Measurements from ENCODE around the gene OTULIN. TPM values are rescaled to one million over a fixed set of nuclear protein-coding genes. Genes with fewer than 3 reads are reported as not detected.
A peak's percentile ranks its signal among the peaks of the same experiment; 100 is the strongest.

Gene OTULIN
- total RNA-seq, 2 donors from 2014 or later: 59.4 to 60.2 TPM

GRCh38 chr5:14739538-14739937 lies 75.0 kb downstream of the OTULIN start:
- Mint-ChIP-seq H3K36me3 (peaks cover 5 to 16% of the 10 kb centered on the region in 2 donors), H3K27ac (no peak overlapping the region), H3K9me3 (no peaks in the 10 kb centered on the region)
- DNase-seq (ENCODE audit: low spot score in 2 of 2) (no peak), ATAC-seq (no peak)

GRCh38 chr5:14739981-14740380 lies 75.5 kb downstream of the OTULIN start:
- H3K27ac Mint-ChIP-seq: no peak overlapping the region
- no peak for ATAC-seq
- no peak for DNase-seq (ENCODE audit: low spot score in 2 of 2)
- H3K36me3 Mint-ChIP-seq: peaks cover 4 to 16% of the 10 kb centered on the region in 2 donors
- H3K9me3 Mint-ChIP-seq: no peaks in the 10 kb centered on the region

- ATAC-seq: no peak
- Mint-ChIP-seq H3K9me3 (no peaks in the 10 kb centered on the region), H3K27ac (no peak overlapping the region), H3K36me3 (peaks cover 4 to 16% of the 10 kb centered on the region in 2 donors)
- DNase-seq (ENCODE audit: low spot score in 2 of 2): no peak
Observed at GRCh38 chr5:14741131-14741530, 76.6 kb downstream of the OTULIN start.

- Mint-ChIP-seq H3K36me3 (peaks cover 0 to 16% of the 10 kb centered on the region in 2 donors), H3K9me3 (no peaks in the 10 kb centered on the region), H3K27ac (peak overlapping the region; percentile 23 to 72)
- ATAC-seq (peak; percentile 22 to 55), DNase-seq (ENCODE audit: low spot score in 2 of 2) (no peak)
Observed at GRCh38 chr5:14741801-14742440, 77.4 kb downstream of the OTULIN start.

GRCh38 chr5:14742498-14742897 lies 78.0 kb downstream of the OTULIN start:
- DNase-seq (ENCODE audit: low spot score in 2 of 2) (no peak), ATAC-seq (no peak)
- peak overlapping the region; percentile 23 to 72 for H3K27ac Mint-ChIP-seq
- H3K9me3 Mint-ChIP-seq: no peaks in the 10 kb centered on the region
- H3K36me3 Mint-ChIP-seq: peaks cover 0 to 16% of the 10 kb centered on the region in 2 donors

GRCh38 chr5:14743601-14744295 lies 79.2 kb downstream of the OTULIN start:
- H3K9me3 Mint-ChIP-seq: no peaks in the 10 kb centered on the region

GRCh38 chr5:14744296-14745187 lies 80.0 kb downstream of the OTULIN start:
- no peaks in the 10 kb centered on the region for H3K9me3 Mint-ChIP-seq
- ATAC-seq (peak in 1 of 2 donors; percentile 20), DNase-seq (ENCODE audit: low spot score in 2 of 2) (no peak)
- peak overlapping the region in 1 of 2 donors; percentile 39 for H3K27ac Mint-ChIP-seq
- peaks cover 0 to 16% of the 10 kb centered on the region in 2 donors for H3K36me3 Mint-ChIP-seq

More at GRCh38 chr5:14743601-14744295, 79.2 kb downstream of the OTULIN start:
- peak overlapping the region in 1 of 2 donors; percentile 39 for H3K27ac Mint-ChIP-seq
- DNase-seq (ENCODE audit: low spot score in 2 of 2): no peak
- H3K36me3 Mint-ChIP-seq: peaks cover 0 to 16% of the 10 kb centered on the region in 2 donors
- ATAC-seq: peak in 1 of 2 donors; percentile 11

- ATAC-seq (no peak), DNase-seq (ENCODE audit: low spot score in 2 of 2) (no peak)
- Mint-ChIP-seq H3K36me3 (peaks cover 0 to 16% of the 10 kb centered on the region in 2 donors), H3K9me3 (no peaks in the 10 kb centered on the region), H3K27ac (no peak overlapping the region)
Observed at GRCh38 chr5:14745188-14745563, 80.7 kb downstream of the OTULIN start.

GRCh38 chr5:14745753-14746152 lies 81.2 kb downstream of the OTULIN start:
- H3K36me3 Mint-ChIP-seq: peaks cover 3 to 17% of the 10 kb centered on the region in 2 donors
- H3K9me3 Mint-ChIP-seq: no peaks in the 10 kb centered on the region
- H3K27ac Mint-ChIP-seq: no peak overlapping the region
- DNase-seq (ENCODE audit: low spot score in 2 of 2) (no peak), ATAC-seq (peak in 1 of 2 donors; percentile 40)

- no peak overlapping the region for H3K27ac Mint-ChIP-seq
- DNase-seq (ENCODE audit: low spot score in 2 of 2) (no peak), ATAC-seq (no peak)
- no peaks in the 10 kb centered on the region for H3K9me3 Mint-ChIP-seq
- peaks cover 11 to 13% of the 10 kb centered on the region in 2 donors for H3K36me3 Mint-ChIP-seq
Observed at GRCh38 chr5:14748180-14748900, 83.8 kb downstream of the OTULIN start.

Other genes with a start within 250 kb of the OTULIN start
- 10 to 100 TPM; 10.3 to 16.5 TPM for gene OTULINL, start 82.9 kb upstream of the OTULIN start, total RNA-seq
- gene ANKH, start 207.1 kb downstream of the OTULIN start, total RNA-seq: 100 to 1,000 TPM in 1 of 2 donors, 10 to 100 TPM in 1; 29.4 to 142 TPM

Measured in activated naive CD4-positive, alpha-beta T cell treated with anti-CD3 and anti-CD28 coated beads, Interleukin-2, amount 50 U/mL, for 72 hours (primary cell).